ENCODE results near the gene TAF10. TPM values are rescaled to one million over a fixed set of nuclear protein-coding genes. Genes with fewer than 3 reads are reported as not detected.

Gene TAF10
- total and polyA plus RNA-seq, 2 donors, result 119 to 160 TPM

DNA sequence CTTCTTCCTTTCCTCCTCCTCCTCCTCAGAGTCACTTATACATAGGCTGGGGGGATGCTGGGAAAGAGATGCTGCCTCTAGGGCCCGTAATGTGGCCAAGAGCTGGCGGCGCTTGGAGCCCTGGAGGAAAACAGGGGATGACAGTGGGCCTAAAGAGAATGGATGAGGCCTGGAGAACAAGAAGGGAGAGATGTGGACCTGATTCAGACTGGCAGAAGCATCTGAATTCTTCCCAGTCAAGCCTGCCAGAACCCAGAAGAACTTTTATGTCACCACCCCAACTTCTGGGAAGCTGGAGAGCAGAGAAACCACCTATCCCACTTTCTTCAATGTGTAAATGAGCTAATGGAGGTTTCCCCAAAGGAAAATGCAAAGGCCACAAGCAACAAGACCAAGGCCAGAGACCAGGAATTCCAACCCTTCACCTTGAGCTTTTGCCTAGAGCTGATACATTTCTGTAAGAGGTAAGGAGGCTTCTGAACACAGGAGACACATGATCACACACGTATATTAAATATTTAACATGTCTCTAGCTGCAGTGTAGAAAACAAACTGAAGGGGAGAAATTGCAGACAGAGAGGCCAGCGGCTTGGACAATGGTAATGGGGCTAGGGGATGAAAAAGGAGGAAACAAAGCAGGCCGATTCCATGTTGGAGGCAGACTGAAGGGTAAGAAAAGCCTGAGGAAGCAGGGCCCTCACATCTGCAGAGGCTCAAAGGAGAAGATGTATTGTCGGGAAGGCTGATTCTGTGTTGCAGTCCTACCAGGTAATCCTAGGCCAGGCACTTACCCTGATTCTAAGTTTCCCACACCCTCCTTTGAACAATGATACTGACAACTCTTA is 9.7 kb downstream of the TAF10 start:
- H3K27me3 ChIP-seq (ENCODE audit: control insufficient read depth in 2 of 2, insufficient read depth in 1 of 2, low read length in 1 of 2), result no peaks in the 10 kb centered on the region
- H3K4me3 ChIP-seq (ENCODE audit: low read length in 2 of 2), result peak overlapping the region; percentile 80 to 89
- DNase-seq (ENCODE audit: low read depth in 6 of 9, low spot score in 9 of 9), result no peak
- WGBS, result 68% methylated on average over 7 of the region's 7 CpGs
- H3K9me3 ChIP-seq (ENCODE audit: control insufficient read depth in 2 of 2, insufficient read depth in 1 of 2, low read length in 1 of 2), result no peaks in the 10 kb centered on the region
- peaks cover 34 to 45% of the 10 kb centered on the region in 2 donors for H3K36me3 ChIP-seq (ENCODE audit: control insufficient read depth in 2 of 2, insufficient read depth in 2 of 2, low read length in 1 of 2)
- H3K27ac ChIP-seq (ENCODE audit: low read depth in 1 of 2, low read length in 1 of 2), result no peak overlapping the region
- peaks cover 18 to 34% of the 10 kb centered on the region in 2 donors for H3K4me1 ChIP-seq (ENCODE audit: control insufficient read depth in 2 of 2, insufficient read depth in 2 of 2, low read length in 2 of 2)

- no peaks in the 10 kb centered on the region for H3K27me3 ChIP-seq (ENCODE audit: control insufficient read depth in 2 of 2, insufficient read depth in 1 of 2, low read length in 1 of 2)
- peaks cover 14 to 24% of the 10 kb centered on the region in 2 donors for H3K4me1 ChIP-seq (ENCODE audit: control insufficient read depth in 2 of 2, insufficient read depth in 2 of 2, low read length in 2 of 2)
- 99% methylated on average over 13 of the region's 13 CpGs for WGBS
- no peak overlapping the region for H3K27ac ChIP-seq (ENCODE audit: low read depth in 1 of 2, low read length in 1 of 2)
- peaks cover 37 to 54% of the 10 kb centered on the region in 2 donors for H3K36me3 ChIP-seq (ENCODE audit: control insufficient read depth in 2 of 2, insufficient read depth in 2 of 2, low read length in 1 of 2)
- no peak overlapping the region for H3K4me3 ChIP-seq (ENCODE audit: low read length in 2 of 2)
- no peaks in the 10 kb centered on the region for H3K9me3 ChIP-seq (ENCODE audit: control insufficient read depth in 2 of 2, insufficient read depth in 1 of 2, low read length in 1 of 2)
- DNase-seq (ENCODE audit: low read depth in 6 of 9, low spot score in 9 of 9), result no peak
Observed at GRCh38 chr11:6601041-6601461, 11.0 kb downstream of the TAF10 start.

GRCh38 chr11:6599881-6600390 is 12.1 kb downstream of the TAF10 start:
- Histone ChIP-seq H3K36me3 (ENCODE audit: control insufficient read depth in 2 of 2, insufficient read depth in 2 of 2, low read length in 1 of 2) (peaks cover 40 to 63% of the 10 kb centered on the region in 2 donors), H3K4me1 (ENCODE audit: control insufficient read depth in 2 of 2, insufficient read depth in 2 of 2, low read length in 2 of 2) (peaks cover 12 to 17% of the 10 kb centered on the region in 2 donors), H3K9me3 (ENCODE audit: control insufficient read depth in 2 of 2, insufficient read depth in 1 of 2, low read length in 1 of 2) (no peaks in the 10 kb centered on the region), H3K27me3 (ENCODE audit: control insufficient read depth in 2 of 2, insufficient read depth in 1 of 2, low read length in 1 of 2) (no peaks in the 10 kb centered on the region), H3K27ac (ENCODE audit: low read depth in 1 of 2, low read length in 1 of 2) (no peak overlapping the region), H3K4me3 (ENCODE audit: low read length in 2 of 2) (no peak overlapping the region)
- WGBS, result 98% methylated on average over 2 of the region's 2 CpGs
- no peak for DNase-seq (ENCODE audit: low read depth in 6 of 9, low spot score in 9 of 9)

DNA sequence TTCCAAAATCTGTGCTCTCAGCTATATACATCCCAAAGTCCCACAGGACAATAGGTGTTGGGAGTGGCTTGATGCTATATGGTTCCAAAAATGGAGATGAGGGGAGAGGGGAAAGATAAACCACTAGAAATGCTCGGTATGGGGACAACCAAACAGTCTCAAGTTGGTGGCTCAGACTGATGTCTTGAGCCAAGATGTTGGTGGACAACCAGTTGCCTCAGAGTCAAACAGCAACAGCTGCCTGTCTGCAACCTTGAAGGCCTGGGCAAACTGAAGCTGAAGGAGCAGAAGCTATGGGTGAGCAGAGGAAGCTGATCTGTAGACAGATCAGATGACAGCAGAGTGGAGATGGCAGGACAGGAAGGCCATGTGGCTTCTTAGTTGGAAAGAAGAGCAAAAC is 12.6 kb downstream of the TAF10 start:
- Histone ChIP-seq H3K4me1 (ENCODE audit: control insufficient read depth in 2 of 2, insufficient read depth in 2 of 2, low read length in 2 of 2) (peaks cover 9 to 14% of the 10 kb centered on the region in 2 donors), H3K9me3 (ENCODE audit: control insufficient read depth in 2 of 2, insufficient read depth in 1 of 2, low read length in 1 of 2) (no peaks in the 10 kb centered on the region), H3K27ac (ENCODE audit: low read depth in 1 of 2, low read length in 1 of 2) (no peak overlapping the region), H3K36me3 (ENCODE audit: control insufficient read depth in 2 of 2, insufficient read depth in 2 of 2, low read length in 1 of 2) (peaks cover 42 to 64% of the 10 kb centered on the region in 2 donors), H3K4me3 (ENCODE audit: low read length in 2 of 2) (no peak overlapping the region), H3K27me3 (ENCODE audit: control insufficient read depth in 2 of 2, insufficient read depth in 1 of 2, low read length in 1 of 2) (no peaks in the 10 kb centered on the region)
- DNase-seq (ENCODE audit: low read depth in 6 of 9, low spot score in 9 of 9), result no peak
- 96% methylated on average over 1 of the region's 1 CpG for WGBS

DNA sequence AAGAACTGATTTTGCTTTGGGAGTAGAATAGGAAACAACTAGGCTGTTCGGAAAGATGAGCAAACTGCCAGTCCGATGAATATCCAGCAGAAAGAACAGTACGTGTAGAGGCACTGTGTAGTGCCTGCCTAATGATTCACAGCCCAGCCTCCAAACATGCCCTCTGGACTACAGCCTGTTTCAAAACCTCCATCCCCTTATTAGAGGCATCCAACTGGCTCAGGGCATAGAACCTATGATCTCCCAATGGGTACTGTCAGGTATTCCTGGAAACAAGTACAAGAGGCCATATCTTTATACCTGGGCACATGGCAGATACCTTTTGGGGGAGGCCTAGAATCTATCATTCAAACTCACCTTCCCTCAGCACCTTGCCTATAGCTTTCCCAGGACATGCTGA is 13.5 kb downstream of the TAF10 start:
- H3K27ac ChIP-seq (ENCODE audit: low read depth in 1 of 2, low read length in 1 of 2), result no peak overlapping the region
- no peaks in the 10 kb centered on the region for H3K9me3 ChIP-seq (ENCODE audit: control insufficient read depth in 2 of 2, insufficient read depth in 1 of 2, low read length in 1 of 2)
- H3K4me3 ChIP-seq (ENCODE audit: low read length in 2 of 2), result no peak overlapping the region
- H3K36me3 ChIP-seq (ENCODE audit: control insufficient read depth in 2 of 2, insufficient read depth in 2 of 2, low read length in 1 of 2), result peaks cover 45 to 71% of the 10 kb centered on the region in 2 donors
- H3K27me3 ChIP-seq (ENCODE audit: control insufficient read depth in 2 of 2, insufficient read depth in 1 of 2, low read length in 1 of 2), result no peaks in the 10 kb centered on the region
- 97% methylated on average over 3 of the region's 3 CpGs for WGBS
- H3K4me1 ChIP-seq (ENCODE audit: control insufficient read depth in 2 of 2, insufficient read depth in 2 of 2, low read length in 2 of 2), result peaks cover 9 to 11% of the 10 kb centered on the region in 2 donors
- DNase-seq (ENCODE audit: low read depth in 6 of 9, low spot score in 9 of 9), result no peak

- Histone ChIP-seq H3K27ac (ENCODE audit: low read depth in 1 of 2, low read length in 1 of 2) (no peak overlapping the region), H3K36me3 (ENCODE audit: control insufficient read depth in 2 of 2, insufficient read depth in 2 of 2, low read length in 1 of 2) (peaks cover 41 to 69% of the 10 kb centered on the region in 2 donors), H3K4me3 (ENCODE audit: low read length in 2 of 2) (no peak overlapping the region), H3K9me3 (ENCODE audit: control insufficient read depth in 2 of 2, insufficient read depth in 1 of 2, low read length in 1 of 2) (no peaks in the 10 kb centered on the region), H3K27me3 (ENCODE audit: control insufficient read depth in 2 of 2, insufficient read depth in 1 of 2, low read length in 1 of 2) (no peaks in the 10 kb centered on the region), H3K4me1 (ENCODE audit: control insufficient read depth in 2 of 2, insufficient read depth in 2 of 2, low read length in 2 of 2) (no peaks in the 10 kb centered on the region)
- 95% methylated on average over 5 of the region's 5 CpGs for WGBS
- no peak for DNase-seq (ENCODE audit: low read depth in 6 of 9, low spot score in 9 of 9)
Observed at GRCh38 chr11:6596239-6596877, 15.7 kb downstream of the TAF10 start.

- H3K27me3 ChIP-seq (ENCODE audit: control insufficient read depth in 2 of 2, insufficient read depth in 1 of 2, low read length in 1 of 2), result no peaks in the 10 kb centered on the region
- no peak for DNase-seq (ENCODE audit: low read depth in 6 of 9, low spot score in 9 of 9)
- 97% methylated on average over 3 of the region's 3 CpGs for WGBS
- peaks cover 20 to 48% of the 10 kb centered on the region in 2 donors for H3K36me3 ChIP-seq (ENCODE audit: control insufficient read depth in 2 of 2, insufficient read depth in 2 of 2, low read length in 1 of 2)
- H3K27ac ChIP-seq (ENCODE audit: low read depth in 1 of 2, low read length in 1 of 2), result no peak overlapping the region
- no peak overlapping the region for H3K4me3 ChIP-seq (ENCODE audit: low read length in 2 of 2)
- H3K4me1 ChIP-seq (ENCODE audit: control insufficient read depth in 2 of 2, insufficient read depth in 2 of 2, low read length in 2 of 2), result no peaks in the 10 kb centered on the region
- no peaks in the 10 kb centered on the region for H3K9me3 ChIP-seq (ENCODE audit: control insufficient read depth in 2 of 2, insufficient read depth in 1 of 2, low read length in 1 of 2)
Observed at GRCh38 chr11:6594142-6594768, 17.8 kb downstream of the TAF10 start.

DNA sequence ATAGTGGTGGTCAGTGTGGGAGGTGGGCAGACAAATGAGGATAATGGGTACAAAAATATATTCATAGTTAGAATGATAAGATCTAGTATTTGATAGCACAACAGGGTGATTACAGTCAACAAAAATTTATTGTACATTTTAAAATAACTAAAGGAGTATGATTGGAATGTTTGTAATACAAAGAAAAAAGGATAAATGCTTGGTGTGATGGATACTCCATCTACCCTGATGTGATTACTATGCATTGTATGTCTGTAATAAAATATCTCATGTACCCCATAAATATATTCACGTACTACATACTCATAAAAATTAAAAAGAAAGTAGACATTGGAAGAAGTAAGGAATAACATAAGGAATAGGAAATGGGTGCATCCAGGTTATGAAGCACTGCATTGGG is 24.0 kb downstream of the TAF10 start:
- DNase-seq (ENCODE audit: low read depth in 6 of 9, low spot score in 9 of 9), result no peak
- Histone ChIP-seq H3K9me3 (ENCODE audit: control insufficient read depth in 2 of 2, insufficient read depth in 1 of 2, low read length in 1 of 2) (peaks cover 0 to 2% of the 10 kb centered on the region in 2 donors), H3K27ac (ENCODE audit: low read depth in 1 of 2, low read length in 1 of 2) (no peak overlapping the region), H3K36me3 (ENCODE audit: control insufficient read depth in 2 of 2, insufficient read depth in 2 of 2, low read length in 1 of 2) (peaks cover 3 to 5% of the 10 kb centered on the region in 2 donors), H3K4me3 (ENCODE audit: low read length in 2 of 2) (no peak overlapping the region), H3K27me3 (ENCODE audit: control insufficient read depth in 2 of 2, insufficient read depth in 1 of 2, low read length in 1 of 2) (no peaks in the 10 kb centered on the region), H3K4me1 (ENCODE audit: control insufficient read depth in 2 of 2, insufficient read depth in 2 of 2, low read length in 2 of 2) (no peaks in the 10 kb centered on the region)
- 100% methylated on average over 1 of the region's 1 CpG for WGBS

Measured in thymus (tissue), 11 donors.